BLaER1 treated with 17β-estradiol and CSF1 and Interleukin-3, amounts not matched to agents 10 nM and 100 nM (cell line): ENCODE data around the gene B3GNT8.

Source experiments
- H3K27ac ChIP-seq, 11 experiments: shearing (Covaris generic); formaldehyde crosslinking; 2 replicates each; pipeline ENCODE4 v1.8.1; 2022
- H3K27me3 ChIP-seq, 11 experiments: shearing (Covaris generic); formaldehyde crosslinking; 2 replicates each; pipeline ENCODE4 v1.8.1; 2022
- H3K36me3 ChIP-seq, 11 experiments: shearing (Covaris generic); formaldehyde crosslinking; 2 replicates each; pipeline ENCODE4 v1.8.1; 2022
- H3K4me1 ChIP-seq, 10 experiments: shearing (Covaris generic); formaldehyde crosslinking; 2 replicates each; pipeline ENCODE4 v1.8.1; 2022
- H3K4me2 ChIP-seq, 11 experiments: shearing (Covaris generic); formaldehyde crosslinking; 2 replicates each; pipeline ENCODE4 v1.8.1; 2022
- H3K4me3 ChIP-seq, 10 experiments: shearing (Covaris generic); formaldehyde crosslinking; 2 replicates each; pipeline ENCODE4 v1.8.1; 2022
- H3K9ac ChIP-seq, 11 experiments: shearing (Covaris generic); formaldehyde crosslinking; 2 replicates each; pipeline ENCODE4 v1.8.1; 2022
- H3K9me3 ChIP-seq, 11 experiments: shearing (Covaris generic); formaldehyde crosslinking; replicated peaks in 1 of 11; 2 replicates each; pipeline ENCODE4 v1.8.1; 2022
- H4K20me1 ChIP-seq, 11 experiments: shearing (Covaris generic); formaldehyde crosslinking; 2 replicates each; pipeline ENCODE4 v1.8.1; 2022
- Cebpa-rat ChIP-seq, 11 experiments: shearing (Covaris generic); IDR thresholded peaks; 2 replicates each; pipeline ENCODE4 v1.8.1; 2022

B3GNT8 gene

GRCh38 chr19:41424335-41425173 is 2.6 kb downstream of the B3GNT8 start:
- Histone ChIP-seq H3K9me3 (no peaks in the 10 kb centered on the region), H3K4me3 (peak overlapping the region in 5 of 10 experiments; percentile 63 to 75 (median 70); a peak in 9 of 20 replicates), H3K27ac (peak overlapping the region in 8 of 11 experiments; percentile 28 to 89 (median 78); a peak in 13 of 22 replicates), H3K36me3 (peaks cover 50 to 83% (median 70%) of the 10 kb centered on the region in 11 experiments), H3K27me3 (no peaks in the 10 kb centered on the region), H3K4me1 (peaks cover 42 to 92% (median 75%) of the 10 kb centered on the region in 10 experiments), H3K9ac (peak overlapping the region in 10 of 11 experiments; percentile 9 to 94 (median 78); a peak in 16 of 22 replicates), H4K20me1 (peaks cover 0 to 20% (median 0%) of the 10 kb centered on the region in 11 experiments; a peak in 2 of 22 replicates), H3K4me2 (peak overlapping the region in 8 of 11 experiments; percentile 33 to 99 (median 87); a peak in 13 of 22 replicates)
- peak in 1 of 11 experiments; percentile 26; a peak in 1 of 22 replicates for TF ChIP-seq Cebpa-rat (IDR thresholded peaks at IDR 0.05)

GRCh38 chr19:41422955-41423354 is 4.2 kb downstream of the B3GNT8 start:
- no peak for TF ChIP-seq Cebpa-rat (IDR thresholded peaks at IDR 0.05)
- Histone ChIP-seq H3K27ac (peak overlapping the region in 1 of 11 experiments; percentile 3; a peak in 3 of 22 replicates), H3K4me2 (peak overlapping the region in 3 of 11 experiments; percentile 3 to 84 (median 76); a peak in 3 of 22 replicates), H3K4me3 (no peak overlapping the region), H4K20me1 (peaks cover 0 to 20% (median 0%) of the 10 kb centered on the region in 11 experiments; a peak in 2 of 22 replicates), H3K36me3 (peaks cover 66 to 88% (median 81%) of the 10 kb centered on the region in 11 experiments), H3K4me1 (peaks cover 28 to 92% (median 63%) of the 10 kb centered on the region in 10 experiments), H3K27me3 (no peaks in the 10 kb centered on the region), H3K9ac (no peak overlapping the region; a peak in 1 of 22 replicates), H3K9me3 (no peaks in the 10 kb centered on the region)

GRCh38 chr19:41422456-41422855 is 4.7 kb downstream of the B3GNT8 start:
- Histone ChIP-seq H3K4me3 (no peak overlapping the region), H3K36me3 (peaks cover 68 to 93% (median 85%) of the 10 kb centered on the region in 11 experiments), H3K27me3 (no peaks in the 10 kb centered on the region), H3K4me1 (peaks cover 23 to 91% (median 58%) of the 10 kb centered on the region in 10 experiments), H3K4me2 (peak overlapping the region in 3 of 11 experiments; percentile 71 to 84 (median 76); a peak in 7 of 22 replicates), H3K9me3 (no peaks in the 10 kb centered on the region), H3K27ac (peak overlapping the region in 3 of 11 experiments; percentile 3 to 83 (median 26); a peak in 4 of 22 replicates), H3K9ac (no peak overlapping the region; a peak in 1 of 22 replicates), H4K20me1 (peaks cover 0 to 20% (median 0%) of the 10 kb centered on the region in 11 experiments; a peak in 2 of 22 replicates)
- TF ChIP-seq Cebpa-rat (IDR thresholded peaks at IDR 0.05): no peak

- H3K4me3 ChIP-seq: no peak overlapping the region
- H3K4me1 ChIP-seq: peaks cover 20 to 90% (median 54%) of the 10 kb centered on the region in 10 experiments
- H3K27ac ChIP-seq: peak overlapping the region in 4 of 11 experiments; percentile 79 to 85 (median 84); a peak in 5 of 22 replicates
- H3K4me2 ChIP-seq: peak overlapping the region in 4 of 11 experiments; percentile 71 to 91 (median 80); a peak in 7 of 22 replicates
- no peaks in the 10 kb centered on the region for H3K9me3 ChIP-seq
- H4K20me1 ChIP-seq: peaks cover 0 to 20% (median 0%) of the 10 kb centered on the region in 11 experiments; a peak in 2 of 22 replicates
- H3K9ac ChIP-seq: peak overlapping the region in 2 of 11 experiments; percentile 64 to 70; a peak in 3 of 22 replicates
- no peaks in the 10 kb centered on the region for H3K27me3 ChIP-seq
- TF ChIP-seq Cebpa-rat (IDR thresholded peaks at IDR 0.05): no peak
- H3K36me3 ChIP-seq: peaks cover 73 to 98% (median 89%) of the 10 kb centered on the region in 11 experiments
Observed at GRCh38 chr19:41421973-41422372, 5.2 kb downstream of the B3GNT8 start.

GRCh38 chr19:41421314-41421713 is 5.9 kb downstream of the B3GNT8 start:
- H3K4me2 ChIP-seq: peak overlapping the region in 9 of 11 experiments; percentile 45 to 91 (median 76); a peak in 15 of 22 replicates
- H3K9me3 ChIP-seq: no peaks in the 10 kb centered on the region
- peaks cover 13 to 88% (median 50%) of the 10 kb centered on the region in 10 experiments for H3K4me1 ChIP-seq
- H3K36me3 ChIP-seq: peaks cover 78 to 98% (median 94%) of the 10 kb centered on the region in 11 experiments
- H3K27ac ChIP-seq: peak overlapping the region in 9 of 11 experiments; percentile 60 to 90 (median 83); a peak in 18 of 22 replicates
- peak overlapping the region in 8 of 11 experiments; percentile 53 to 76 (median 68); a peak in 11 of 22 replicates for H3K9ac ChIP-seq
- H3K4me3 ChIP-seq: no peak overlapping the region
- TF ChIP-seq Cebpa-rat (IDR thresholded peaks at IDR 0.05): no peak
- H4K20me1 ChIP-seq: peaks cover 0 to 20% (median 0%) of the 10 kb centered on the region in 11 experiments; a peak in 2 of 22 replicates
- H3K27me3 ChIP-seq: no peaks in the 10 kb centered on the region

GRCh38 chr19:41420101-41420880 is 6.9 kb downstream of the B3GNT8 start:
- H3K9me3 ChIP-seq: no peaks in the 10 kb centered on the region
- no peaks in the 10 kb centered on the region for H3K27me3 ChIP-seq
- peak overlapping the region; percentile 9 to 90 (median 80); a peak in 20 of 22 replicates for H3K27ac ChIP-seq
- H3K36me3 ChIP-seq: peaks cover 72 to 98% (median 91%) of the 10 kb centered on the region in 11 experiments
- TF ChIP-seq Cebpa-rat (IDR thresholded peaks at IDR 0.05): no peak
- H3K4me1 ChIP-seq: peaks cover 15 to 85% (median 49%) of the 10 kb centered on the region in 10 experiments
- H3K4me3 ChIP-seq: peak overlapping the region in 2 of 10 experiments; percentile 24 to 48; a peak in 3 of 20 replicates
- H3K9ac ChIP-seq: peak overlapping the region in 10 of 11 experiments; percentile 34 to 76 (median 66); a peak in 18 of 22 replicates
- H4K20me1 ChIP-seq: peaks cover 0 to 13% (median 0%) of the 10 kb centered on the region in 11 experiments; a peak in 2 of 22 replicates
- peak overlapping the region; percentile 40 to 91 (median 71) for H3K4me2 ChIP-seq

GRCh38 chr19:41416194-41416674 is 10.9 kb downstream of the B3GNT8 start:
- H3K27me3 ChIP-seq: no peaks in the 10 kb centered on the region
- TF ChIP-seq Cebpa-rat (IDR thresholded peaks at IDR 0.05): no peak
- peak overlapping the region in 2 of 11 experiments; percentile 1 to 4; a peak in 1 of 22 replicates for H3K4me2 ChIP-seq
- H3K9me3 ChIP-seq: no peaks in the 10 kb centered on the region
- H3K4me3 ChIP-seq: no peak overlapping the region
- no peak overlapping the region for H3K9ac ChIP-seq
- H3K36me3 ChIP-seq: peaks cover 63 to 95% (median 77%) of the 10 kb centered on the region in 11 experiments
- peaks cover 47 to 87% (median 70%) of the 10 kb centered on the region in 10 experiments for H3K4me1 ChIP-seq
- peak overlapping the region in 3 of 11 experiments; percentile 10 to 41 (median 23); a peak in 3 of 22 replicates for H3K27ac ChIP-seq
- no peaks in the 10 kb centered on the region for H4K20me1 ChIP-seq
